GM18517 (cell line): ENCODE results near the gene MAPK13.
"Not testable (repeated sequence)": the region's sequence is repeated elsewhere in the genome, so short reads cannot be mapped to it uniquely, and the experiment has no call there.

Experiments used
- ATAC-seq: cut with Tn5 transposase; IDR thresholded peaks from one replicate; pipeline ENCODE4 v1.9.1; 2021; ENCODE audit warnings: mild to moderate bottlenecking, moderate library complexity; ENCODE audit not compliant: unreplicated experiment

MAPK13 gene

DNA sequence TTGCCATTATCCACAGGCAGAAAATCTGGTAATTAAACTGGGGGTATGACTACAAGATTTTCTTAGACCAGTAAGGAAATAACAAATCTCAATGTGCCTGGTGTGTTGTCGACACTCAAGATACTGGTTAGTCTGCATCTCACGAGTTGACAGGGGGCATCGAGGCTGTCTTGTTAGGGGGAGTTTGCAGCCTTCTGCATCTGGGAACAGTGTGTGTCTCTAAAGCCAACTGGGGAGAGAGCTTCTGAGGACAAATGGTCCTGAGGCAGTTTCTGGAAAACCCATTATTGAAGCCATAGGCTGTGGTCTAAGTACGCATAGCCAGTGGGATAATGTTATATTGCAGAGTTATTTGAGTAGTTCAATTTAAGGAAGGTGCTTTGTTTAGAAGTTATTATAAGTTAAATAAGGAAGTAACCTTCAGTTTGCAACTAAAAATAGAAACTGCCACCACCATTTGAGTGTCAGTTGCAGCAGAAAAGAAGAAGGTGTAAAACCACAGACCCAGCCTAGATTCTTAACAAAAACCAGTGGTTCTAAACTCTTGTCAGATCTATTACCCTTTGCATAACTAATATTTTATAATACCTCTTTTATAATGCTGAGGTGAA, 15.4 kb upstream of the MAPK13 start:
- no peak for ATAC-seq

DNA sequence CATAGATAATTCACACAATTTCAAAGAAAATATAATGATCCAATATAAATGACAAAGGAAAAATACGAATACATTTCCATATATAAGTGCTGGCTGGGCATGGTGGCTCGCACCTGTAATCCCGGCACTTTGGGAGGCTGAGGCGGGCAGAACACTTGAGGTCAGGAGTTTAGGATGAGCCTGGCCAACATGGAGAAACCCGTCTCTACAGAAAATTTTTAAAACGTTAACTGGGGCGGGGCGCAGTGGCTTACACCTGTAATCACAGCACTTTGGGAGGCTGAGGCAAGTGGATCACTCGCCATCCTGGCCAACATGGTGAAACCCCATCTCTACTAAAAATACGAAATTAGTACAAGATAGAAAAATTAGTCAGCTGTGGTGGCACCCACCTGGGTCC, 14.9 kb upstream of the MAPK13 start:
- ATAC-seq: no peak

DNA sequence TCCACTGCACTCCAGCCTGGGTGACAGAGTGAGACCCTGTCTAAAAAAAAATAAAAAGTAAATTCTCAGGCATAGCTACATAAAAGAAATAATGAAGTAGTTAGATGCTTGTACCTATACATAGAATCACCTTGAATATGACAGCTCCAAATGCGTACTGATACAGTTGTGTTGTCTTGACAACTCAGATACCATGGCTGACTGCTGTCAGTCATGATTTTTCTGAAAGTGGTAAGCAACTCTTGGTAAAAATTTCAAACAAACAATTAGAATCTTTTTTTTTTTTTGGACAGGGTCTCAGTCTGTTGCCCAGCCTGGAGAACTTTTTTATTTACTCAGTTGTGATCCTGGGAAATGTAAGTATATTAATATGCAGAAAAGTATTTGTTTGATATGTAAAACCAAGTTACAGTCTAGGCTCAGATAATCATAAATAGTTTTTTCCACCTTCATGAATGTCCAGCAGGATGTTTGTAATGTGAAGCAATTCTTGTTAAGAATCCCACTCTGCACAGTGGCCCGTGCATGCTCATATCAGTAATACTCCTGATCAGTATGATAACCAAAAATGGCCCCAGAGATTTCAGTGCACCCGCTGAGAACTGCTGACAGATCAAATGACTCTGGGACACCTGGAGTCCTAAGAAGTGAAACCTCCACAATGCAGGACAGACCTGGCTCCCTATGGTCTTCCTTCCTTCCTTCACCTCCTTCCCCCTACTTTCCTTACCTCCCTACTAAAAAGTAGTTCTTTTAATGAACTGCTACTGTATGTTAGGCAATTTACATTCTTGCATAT, 14.0 kb upstream of the MAPK13 start:
- no peak for ATAC-seq

DNA sequence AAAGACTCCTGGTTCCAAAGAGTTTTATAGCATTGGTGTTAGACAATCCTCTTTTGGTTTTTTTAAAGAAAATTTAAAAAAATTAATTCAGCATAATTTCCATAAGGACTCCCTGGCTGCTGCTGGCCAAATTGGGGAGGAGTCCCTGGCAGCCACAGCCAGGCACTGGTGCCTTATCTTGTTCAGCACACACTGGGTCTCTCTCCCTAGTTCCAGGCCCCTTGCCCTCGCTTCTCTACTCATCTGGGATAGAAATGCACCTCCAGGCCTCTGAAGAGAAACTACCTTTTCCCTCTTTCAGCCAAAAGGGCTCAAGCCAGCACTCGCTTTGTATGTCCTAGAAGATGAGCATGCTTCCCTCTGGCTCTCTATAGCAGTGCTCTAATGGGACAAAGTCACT, 13.4 kb upstream of the MAPK13 start:
- ATAC-seq: no peak

DNA sequence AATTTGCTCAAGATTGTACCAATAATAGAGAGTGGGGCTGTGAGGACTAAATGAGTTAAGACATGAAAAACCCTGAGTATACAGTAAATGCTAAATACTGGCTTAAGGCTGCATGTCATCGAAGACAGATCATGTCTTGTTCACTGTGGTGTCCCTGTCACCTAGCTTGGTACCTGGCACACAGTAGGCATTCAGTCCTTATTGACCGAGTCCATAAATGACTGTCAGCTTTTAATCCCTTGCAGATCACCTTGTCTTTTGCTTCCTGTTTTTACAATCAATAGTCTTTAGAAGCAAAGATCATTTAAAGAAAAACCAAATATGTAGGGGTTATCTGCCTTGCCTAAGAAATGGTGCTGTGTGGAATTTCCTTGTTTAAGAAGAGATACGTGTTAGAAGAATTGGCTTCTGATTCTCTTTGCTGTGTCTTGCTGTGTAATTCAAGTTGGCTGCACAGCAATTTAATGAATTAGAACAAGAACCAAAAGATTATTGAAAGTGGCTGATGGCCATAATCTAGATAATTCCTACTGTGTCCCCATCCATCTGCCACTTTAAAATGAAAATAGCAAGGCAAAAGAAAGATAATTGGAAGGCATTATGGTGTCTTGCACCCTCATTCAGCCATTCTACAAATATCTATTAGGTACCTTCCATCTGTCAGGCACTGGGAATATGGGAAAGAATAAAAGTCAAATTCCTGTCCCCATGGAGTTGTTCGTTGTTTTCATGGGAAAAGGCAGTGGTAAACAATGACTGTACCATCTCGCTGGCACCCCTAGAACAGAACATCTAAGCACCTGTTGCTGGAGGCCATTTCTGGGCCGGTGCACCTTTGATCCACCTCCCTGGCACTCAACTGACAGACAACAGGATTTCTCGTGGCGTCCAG, 12.4 kb upstream of the MAPK13 start:
- ATAC-seq: no peak

DNA sequence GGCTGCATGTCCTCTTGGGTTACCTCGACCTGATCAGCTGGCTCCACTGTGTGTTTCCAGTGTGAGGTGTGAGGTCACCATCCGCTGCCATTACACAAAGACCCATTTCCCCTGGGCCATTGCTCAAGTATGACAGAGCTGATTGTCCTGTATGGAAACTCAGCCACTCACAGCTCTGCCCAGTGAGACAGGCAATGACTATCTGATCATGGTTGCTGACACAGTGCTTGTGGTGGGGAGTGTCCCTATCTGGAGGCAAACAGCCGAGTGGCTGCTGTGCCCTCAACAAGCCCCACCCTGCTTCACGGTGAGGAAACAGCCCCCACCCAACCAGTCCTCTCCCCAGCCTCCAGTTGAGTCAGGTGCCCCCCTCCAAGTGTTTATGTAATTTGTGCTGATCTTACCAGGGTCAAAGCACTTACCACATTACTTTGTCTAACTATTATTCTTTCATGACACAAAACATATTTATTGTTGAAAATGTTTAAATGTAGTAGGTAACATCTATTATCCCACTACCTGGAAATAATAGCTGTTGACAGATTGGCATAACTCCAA, 11.7 kb upstream of the MAPK13 start:
- no peak for ATAC-seq

DNA sequence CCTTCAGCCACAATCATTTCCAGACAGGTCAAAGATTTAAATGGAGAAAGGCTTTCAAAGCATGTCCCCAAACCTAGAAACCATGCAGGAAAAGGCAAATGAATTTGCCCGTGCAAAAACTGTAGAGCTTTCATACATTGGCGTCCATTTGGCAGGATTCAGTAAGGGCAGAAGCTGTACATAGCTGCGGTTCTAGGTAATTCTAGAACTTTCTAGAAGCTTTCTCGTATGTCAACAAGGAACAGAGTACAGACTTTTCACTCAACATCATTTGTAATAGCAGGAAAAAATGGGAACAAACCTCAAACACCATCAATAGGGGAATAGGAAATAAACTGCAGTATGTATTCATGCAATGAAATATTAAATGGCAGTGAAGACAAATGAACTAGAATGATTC, 11.1 kb upstream of the MAPK13 start:
- no peak for ATAC-seq

DNA sequence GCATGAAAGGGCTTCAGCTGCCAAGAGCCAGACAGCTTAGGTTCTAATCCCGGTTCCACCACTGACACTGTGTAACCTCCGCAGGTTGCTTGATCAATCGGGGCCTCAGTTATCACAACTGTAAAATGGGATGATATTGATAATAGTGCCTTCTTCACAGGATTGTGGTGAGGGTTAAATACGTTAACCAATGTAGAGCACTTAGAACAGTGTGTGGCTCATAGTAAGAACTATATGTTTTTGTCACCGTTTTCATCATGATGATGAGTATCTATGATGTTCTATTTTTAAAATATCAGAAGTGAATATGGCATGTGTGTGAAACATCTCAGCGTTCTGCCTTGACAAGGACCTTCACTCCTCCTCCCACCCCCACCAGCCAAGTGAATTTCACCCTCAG, 10.3 kb upstream of the MAPK13 start:
- no peak for ATAC-seq

DNA sequence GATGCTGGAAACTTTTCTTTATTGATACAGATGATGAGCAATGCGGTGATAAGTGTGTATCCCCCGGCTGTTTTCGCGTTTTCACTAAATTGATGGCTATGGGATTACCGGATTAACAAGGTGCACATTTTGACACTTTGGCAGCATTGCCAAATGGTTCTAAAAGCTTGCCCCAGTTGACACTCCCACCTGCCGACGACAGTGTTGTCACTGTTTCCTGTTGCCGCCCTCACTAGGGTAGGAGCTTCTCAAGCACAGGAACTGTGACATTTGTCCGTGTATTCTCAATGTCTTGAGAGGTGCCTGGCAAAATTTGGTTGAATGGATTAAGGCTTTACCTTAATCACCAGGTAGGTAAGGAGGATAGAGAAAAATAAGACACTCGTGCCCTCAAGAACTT, 9.8 kb upstream of the MAPK13 start:
- no peak for ATAC-seq

DNA sequence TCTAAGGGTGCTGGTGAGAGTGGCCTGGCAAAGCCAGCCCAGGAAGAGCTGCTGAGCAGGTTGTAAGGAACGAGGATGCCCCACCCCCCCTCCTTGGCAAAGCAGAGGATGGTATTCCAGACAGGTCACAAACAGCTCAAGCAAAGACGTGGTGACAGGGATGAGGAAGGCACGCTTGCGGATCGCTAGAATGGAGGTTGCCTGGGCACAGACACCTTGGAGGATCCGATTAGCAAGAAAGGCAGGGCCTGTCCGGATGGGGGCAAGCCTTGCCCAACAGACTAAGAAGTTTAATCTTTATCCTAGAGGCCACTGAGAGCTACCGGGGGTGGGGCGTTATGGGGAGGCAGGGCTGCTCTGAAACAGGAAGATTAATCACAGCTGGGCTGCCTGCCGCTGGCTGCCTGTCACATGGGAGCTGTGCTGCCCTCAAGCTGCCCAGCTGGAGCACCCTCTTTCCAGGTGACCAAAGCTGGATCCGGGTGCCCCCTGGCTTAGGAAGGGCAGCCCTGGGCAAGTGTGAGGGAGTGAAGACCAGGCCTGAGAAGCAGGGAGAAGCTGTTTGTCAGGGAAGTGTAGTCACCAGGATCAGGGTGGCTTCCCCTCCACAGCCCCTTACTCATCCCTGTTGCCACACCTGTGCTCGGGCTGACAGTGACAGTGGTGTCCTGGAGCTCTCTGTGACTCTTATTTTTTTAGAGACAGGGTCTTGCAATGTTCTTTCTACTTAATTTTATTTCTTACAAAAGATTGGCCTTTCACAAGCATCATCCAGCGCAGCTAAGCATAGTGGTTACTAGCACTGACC, 9.1 kb upstream of the MAPK13 start:
- no peak for ATAC-seq

DNA sequence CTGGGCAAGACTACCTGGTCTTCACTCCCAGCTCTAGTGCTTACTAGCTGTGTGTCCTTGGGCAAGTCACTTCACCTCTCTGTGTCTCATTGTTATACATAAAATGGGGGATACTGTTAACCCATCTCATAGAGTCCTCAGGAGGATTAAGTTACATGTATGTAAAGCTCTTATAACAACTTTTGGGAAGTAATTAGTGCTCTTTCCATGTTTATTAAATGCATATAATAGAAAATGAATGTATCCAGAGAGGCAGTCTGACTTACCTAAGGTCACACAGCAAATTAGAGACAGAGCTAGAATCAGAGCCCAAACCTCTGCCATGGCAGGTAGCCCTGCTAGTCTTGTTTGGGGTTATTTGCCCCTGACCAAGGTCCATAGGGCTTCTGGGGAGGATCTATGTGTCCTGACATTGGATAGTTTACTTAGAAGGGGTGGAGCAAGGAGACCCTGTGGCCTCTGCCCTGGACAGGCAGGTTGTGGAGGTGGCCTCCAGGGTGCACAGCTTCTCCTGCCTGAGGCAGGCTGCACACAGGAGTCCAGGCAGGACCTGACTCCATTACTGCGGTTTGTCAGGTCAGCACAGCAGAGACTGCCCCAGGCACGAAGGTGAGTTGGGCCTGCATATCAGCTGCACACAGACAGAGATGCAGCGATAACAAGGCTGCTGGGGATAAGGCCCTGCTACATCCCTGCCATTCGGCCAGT, 8.4 kb upstream of the MAPK13 start:
- ATAC-seq: no peak

DNA sequence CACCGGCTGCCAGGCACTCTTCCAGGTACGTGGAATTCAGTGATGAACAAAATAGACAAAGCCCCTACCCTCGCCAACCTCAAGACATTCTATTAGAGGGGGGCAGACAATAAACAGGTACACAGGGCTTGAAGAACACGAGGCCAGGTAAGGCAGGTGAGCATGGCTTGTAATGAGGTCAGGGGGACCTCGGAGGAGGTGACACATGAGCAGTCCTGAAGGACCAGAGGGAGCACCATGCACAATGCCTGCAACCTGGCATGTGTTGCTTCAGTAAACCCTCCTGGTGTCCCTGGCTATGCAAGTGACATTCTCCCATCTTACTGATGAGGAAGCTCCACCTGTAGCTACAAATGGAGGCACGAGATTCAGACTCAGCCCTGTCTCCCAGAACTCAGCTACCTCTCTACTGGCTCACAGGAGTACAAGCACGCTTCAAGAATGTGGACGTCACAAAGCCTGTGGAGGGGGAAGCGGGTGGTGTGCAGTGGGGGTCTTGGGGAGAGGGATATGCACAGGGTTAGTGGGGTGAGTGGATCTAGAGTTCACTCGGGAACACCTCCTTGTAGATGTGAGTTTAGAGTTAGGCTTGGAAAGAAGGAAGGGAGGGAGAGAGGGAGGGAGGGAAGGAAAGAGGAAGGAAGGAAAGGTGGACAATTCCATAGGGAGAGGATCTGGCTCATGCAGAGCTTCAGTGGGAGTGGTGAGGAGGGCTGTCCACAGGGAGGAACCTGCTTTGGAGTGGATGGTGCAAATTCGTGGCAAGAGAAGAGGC, 7.6 kb upstream of the MAPK13 start:
- ATAC-seq: no peak

DNA sequence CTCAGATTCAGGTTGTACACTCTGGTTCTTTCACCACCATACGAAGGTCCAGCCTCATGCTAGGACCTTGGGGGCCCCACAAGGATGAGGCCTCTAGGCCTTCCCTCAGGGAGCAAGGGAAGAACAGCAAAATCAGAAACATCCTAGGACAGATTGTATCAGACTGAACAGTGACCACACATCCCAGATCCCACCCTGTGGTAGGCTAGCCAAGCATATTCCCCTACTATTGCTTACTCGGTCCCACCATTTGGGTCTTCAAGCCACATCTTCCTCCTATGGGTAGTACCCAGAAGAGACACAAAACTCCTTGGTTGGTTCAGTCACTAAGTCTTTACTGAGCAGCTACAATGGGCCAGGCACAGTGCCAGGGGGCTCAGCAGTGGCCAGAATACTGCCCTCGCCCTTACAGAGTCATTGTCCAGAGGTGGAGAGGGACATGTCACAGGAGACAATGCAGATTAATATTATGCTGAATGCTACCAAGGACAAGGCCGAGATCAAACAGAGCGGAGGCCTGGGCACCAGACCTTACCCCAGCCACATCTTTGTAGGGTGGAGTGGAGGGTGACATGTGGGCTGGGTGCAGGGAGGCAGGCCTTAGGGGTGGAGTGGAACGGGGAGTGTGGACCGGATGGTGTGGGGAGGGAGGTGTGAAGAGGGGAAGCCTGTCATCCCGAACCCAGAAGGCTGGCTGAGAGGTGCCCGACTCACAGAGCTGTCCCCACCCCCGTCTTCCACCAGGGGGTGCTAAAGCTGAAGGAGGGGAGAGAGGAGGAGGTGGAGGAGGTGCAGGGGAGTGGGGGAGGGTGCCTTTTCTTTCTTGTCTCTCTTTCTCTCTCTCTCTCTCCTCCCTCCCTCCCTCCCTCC, 6.8 kb upstream of the MAPK13 start:
- ATAC-seq: no peak

DNA sequence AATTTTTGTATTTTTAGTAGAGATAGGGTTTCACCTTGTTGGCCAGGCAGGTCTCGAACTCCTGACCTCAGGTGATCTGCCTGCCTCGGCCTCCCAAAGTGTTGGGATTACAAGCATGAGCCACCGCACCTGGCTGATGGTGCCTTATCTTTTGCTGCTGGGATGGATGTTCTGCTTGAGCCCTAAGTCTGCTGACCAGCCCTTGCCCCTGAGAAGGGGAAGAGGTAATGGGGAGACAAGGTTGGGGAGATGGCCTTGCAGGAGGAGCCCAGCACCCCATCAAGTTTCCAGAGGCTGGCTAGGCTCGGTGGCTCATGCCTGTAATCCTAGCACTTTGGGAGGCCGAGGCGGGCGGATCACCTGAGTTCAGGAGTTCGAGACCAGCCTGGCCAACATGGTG, 6.0 kb upstream of the MAPK13 start:
- ATAC-seq: not testable (repeated sequence)

DNA sequence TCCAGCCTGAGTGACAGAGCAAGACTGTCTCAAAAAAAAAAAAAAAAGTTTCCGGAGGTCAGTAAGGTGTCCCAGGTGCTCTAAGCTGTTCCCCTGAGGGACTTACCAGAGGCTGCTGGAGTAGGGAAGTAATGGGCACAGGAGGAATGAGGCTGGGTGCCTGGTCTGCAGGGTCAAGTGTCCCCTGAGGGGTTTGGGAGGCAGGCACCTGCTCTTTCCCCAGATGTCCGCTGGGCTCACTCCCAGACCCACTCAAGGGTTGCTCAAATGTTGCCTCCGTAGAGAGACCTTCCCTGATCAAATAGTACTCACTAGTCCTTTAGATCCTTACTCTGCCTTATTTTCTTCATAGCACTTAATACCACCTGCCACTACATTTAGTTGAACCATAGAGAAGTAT, 5.4 kb upstream of the MAPK13 start:
- ATAC-seq: no peak

DNA sequence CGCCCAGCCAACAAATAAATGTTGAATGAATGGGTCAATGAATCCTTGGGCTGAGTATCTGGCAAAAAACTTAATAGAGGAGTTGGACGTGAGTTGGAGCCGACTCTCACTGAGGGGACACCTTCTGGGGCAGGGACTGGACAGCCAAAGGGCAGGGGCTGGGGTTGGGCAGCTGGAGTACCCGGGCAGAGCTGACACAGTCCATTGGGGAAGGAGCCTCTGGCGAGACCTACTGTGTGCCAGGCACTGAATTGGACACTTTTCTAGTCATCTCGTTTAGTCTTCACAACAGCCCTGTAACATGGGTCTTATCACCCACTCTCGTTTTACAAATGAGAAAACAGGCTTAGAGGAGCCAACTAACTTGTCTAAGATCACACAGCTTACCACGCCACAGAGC, 4.7 kb upstream of the MAPK13 start:
- ATAC-seq: no peak

DNA sequence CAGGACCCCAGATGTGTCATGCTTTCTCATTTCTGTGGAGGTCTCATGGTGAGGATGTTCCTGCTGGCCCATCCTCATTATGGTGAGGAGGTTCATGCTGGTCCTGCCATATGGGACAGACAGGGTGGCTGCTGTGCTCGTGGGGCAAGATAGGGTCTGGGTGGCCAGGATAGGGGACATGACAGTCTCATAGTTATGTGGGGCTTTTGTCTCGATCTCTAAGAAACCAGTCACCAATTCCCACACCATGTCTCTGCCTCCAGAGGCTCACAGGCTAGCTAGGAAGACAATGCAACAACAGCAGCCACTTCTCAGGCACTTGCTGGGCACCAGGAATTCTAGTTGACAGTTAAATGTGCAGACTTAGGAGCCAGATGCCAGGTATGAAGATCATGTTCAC, 4.2 kb upstream of the MAPK13 start:
- ATAC-seq: no peak
